Spleen (tissue), 10 donors: ENCODE results near the gene TNFSF15. TPM values are rescaled to one million over a fixed set of nuclear protein-coding genes. Genes with fewer than 3 reads are reported as not detected.

Source experiments
- polyA plus RNA-seq, 3 donors: library from polyadenylated mRNA; stranded (reverse); fragments of 200-250 nt; gene quantifications; one replicate each; pipeline ENCODE4 v1.2.1, GENCODE V29; 2013
- total RNA-seq, 7 donors: library from RNA; depleted of rRNA in 3 of 7; stranded (reverse); fragments of >200 nt in 3 of 7; fragmentation: NEBNext Ultra II Directional in 4 of 7; extraction: Animal tissue kit (Norgen Biotek cat#: 25700) in 4 of 7; gene quantifications; one replicate each; pipeline versions ENCODE4 v1.1.0 to v1.2.1, GENCODE V29; 2016 to 2021
- donor health status: healthy with polysubstance abuse.
- donor health status: DM: no; HTN: no; CAD: no; lungs with moderate emphysema.
- donor health status: DM: no; HTN: no; CAD: no.
- donor health status: Bipolar disorder and iron deficiency.
- donor health status: healthy.
- donor health status: DM: no; HTN: no; CAD: no.
- donor health status: DM: yes; HTN: yes; CAD: no.

Gene TNFSF15
- total and polyA plus RNA-seq, 10 donors: 0.22 to 1.8 (median 0.60) TPM

Other genes with a start within 250 kb of the TNFSF15 start
- gene ATP6V1G1, start 218.3 kb downstream of the TNFSF15 start, total RNA-seq: 100 to 1,000 TPM in 5 of 7 donors, 10 to 100 TPM in 2; 82.3 to 272 (median 106) TPM
- 100 to 1,000 TPM; 179 to 219 (median 206) TPM for gene ATP6V1G1, start 218.3 kb downstream of the TNFSF15 start, polyA plus RNA-seq
- gene TMEM268, start 194.7 kb downstream of the TNFSF15 start, total RNA-seq: 10 to 100 TPM; 24.2 to 51.6 (median 38.4) TPM
- gene TMEM268, start 194.7 kb downstream of the TNFSF15 start, polyA plus RNA-seq: 10 to 100 TPM in 1 of 3 donors, 1 to 10 TPM in 2; 8.5 to 12.9 (median 9.6) TPM
- gene TEX53, start 148.2 kb downstream of the TNFSF15 start, total RNA-seq: not detected
- not detected for gene TEX53, start 148.2 kb downstream of the TNFSF15 start, polyA plus RNA-seq
- not detected for gene TEX48, start 123.8 kb downstream of the TNFSF15 start, total RNA-seq
- not detected for gene TEX48, start 123.8 kb downstream of the TNFSF15 start, polyA plus RNA-seq
- 10 to 100 TPM in 5 of 7 donors, 1 to 10 TPM in 2; 7.1 to 42.7 (median 19.2) TPM for gene TNFSF8, start 124.6 kb upstream of the TNFSF15 start, total RNA-seq
- gene TNFSF8, start 124.6 kb upstream of the TNFSF15 start, polyA plus RNA-seq: 10 to 100 TPM in 2 of 3 donors, 1 to 10 TPM in 1; 4.8 to 16.0 (median 10.2) TPM